Activated effector memory CD4-positive, alpha-beta T cell treated with anti-CD3 and anti-CD28 coated beads, Interleukin-2, amount 50 U/mL, for 16 hours (primary cell): Measurements from ENCODE around the gene MAP4.
"Not testable (repeated sequence)": the region's sequence is repeated elsewhere in the genome, so short reads cannot be mapped to it uniquely, and the experiment has no call there.

ENCODE experiments used
- DNase-seq: peaks from one replicate; pipeline ENCODE4 v3.0.0-alpha.2; 2020

MAP4 gene

DNA sequence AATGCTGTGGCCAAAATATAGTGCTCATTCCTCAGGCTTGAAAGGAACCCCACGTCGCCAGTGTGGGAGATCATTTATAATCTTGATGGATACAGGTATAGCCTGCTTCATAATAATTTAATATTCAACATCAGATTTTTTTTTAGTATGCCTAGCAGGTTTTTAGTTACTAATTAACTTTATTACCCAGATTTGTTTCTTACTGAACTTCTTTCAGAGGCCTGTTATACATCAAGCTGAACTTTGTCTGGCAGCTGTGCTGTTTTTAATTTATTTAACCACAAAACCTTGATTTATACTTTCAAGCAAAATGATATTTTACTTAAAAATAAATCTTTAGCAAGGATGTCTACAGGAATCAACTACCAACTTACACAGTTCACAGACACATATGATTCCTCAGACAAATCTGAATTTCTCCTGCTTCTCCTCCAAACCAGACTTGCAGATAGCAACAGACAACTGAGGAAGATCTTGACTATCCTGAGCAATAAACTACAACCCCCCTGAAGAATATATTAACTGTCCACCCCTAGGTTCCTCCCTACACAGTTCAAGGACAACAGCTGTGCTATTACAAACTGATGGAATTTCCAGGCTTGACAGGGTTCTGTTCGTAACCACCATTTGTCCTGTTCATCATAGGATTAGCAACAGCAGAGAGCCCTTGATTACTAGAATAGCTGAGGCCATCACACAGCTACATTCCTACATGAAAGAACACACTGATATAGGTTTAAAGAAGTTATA lies 610 bp downstream of the MAP4 start:
- DNase-seq, result no peak

DNA sequence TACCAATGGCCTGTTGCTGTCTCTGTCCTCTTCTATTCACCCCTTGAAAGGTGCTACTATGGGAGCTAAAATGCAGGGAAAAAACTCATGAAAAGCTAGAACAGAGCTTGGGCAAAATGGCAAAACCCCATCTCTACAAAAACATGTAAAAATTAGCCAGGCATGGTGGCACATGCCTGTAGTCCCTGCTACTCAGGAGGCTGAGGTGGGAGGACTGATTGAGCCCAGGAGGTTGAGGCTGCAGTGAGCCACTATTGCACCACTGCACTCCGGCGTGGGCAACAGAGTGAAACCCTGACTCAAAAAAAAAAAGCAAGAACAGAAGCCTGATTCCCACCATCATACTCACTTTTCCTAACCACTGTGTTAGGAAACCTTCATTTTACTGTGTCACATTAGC lies 1.9 kb downstream of the MAP4 start:
- no peak for DNase-seq

GRCh38 chr3:48013288-48013980 lies 2.8 kb downstream of the MAP4 start:
- DNase-seq, result no peak

DNA sequence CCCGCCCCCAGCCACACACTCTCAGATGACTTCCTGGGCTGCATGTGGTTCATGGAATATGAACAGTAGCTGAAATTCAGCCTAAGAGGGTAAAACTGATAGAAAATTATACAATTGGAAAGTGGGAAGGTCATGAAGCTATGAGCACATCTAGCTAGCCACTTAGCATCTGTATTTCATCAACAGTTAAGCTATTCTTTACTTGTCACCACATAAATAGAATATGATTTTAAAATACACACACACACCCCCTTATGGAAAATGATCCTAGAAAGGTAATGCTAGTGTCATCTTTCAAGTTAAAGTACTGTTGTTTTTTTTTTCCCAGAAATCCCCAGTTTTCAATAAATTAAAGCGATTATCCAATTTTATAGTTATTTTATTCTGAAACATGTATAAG lies 3.6 kb downstream of the MAP4 start:
- no peak for DNase-seq

- DNase-seq, result not testable (repeated sequence)
These were observed 8.2 kb downstream of the MAP4 start for GRCh38 chr3:48008066-48008465.

GRCh38 chr3:48007361-48007760 lies 8.9 kb downstream of the MAP4 start:
- not testable (repeated sequence) for DNase-seq

- not testable (repeated sequence) for DNase-seq
These were observed 9.4 kb downstream of the MAP4 start for GRCh38 chr3:48006794-48007193.

- DNase-seq, result no peak
These were observed 11.5 kb downstream of the MAP4 start for GRCh38 chr3:48004694-48005093.

DNA sequence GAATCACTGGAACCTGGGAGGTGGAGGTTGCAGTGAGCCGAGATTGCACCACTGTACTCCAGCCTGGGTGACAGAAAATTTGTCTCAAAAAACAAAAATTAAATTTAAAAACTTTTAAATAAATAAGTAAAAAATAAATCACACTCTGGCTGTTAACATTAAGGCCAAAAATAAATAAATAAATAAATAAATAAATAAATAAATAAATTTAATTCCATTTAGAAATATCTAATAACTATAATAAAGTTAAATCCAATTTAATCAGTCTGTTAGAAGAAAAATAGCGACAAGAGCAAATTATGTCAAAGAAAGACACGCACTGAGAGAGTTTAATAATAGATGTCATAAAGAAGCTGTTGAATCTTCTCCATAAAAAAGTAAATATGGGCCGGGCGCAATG lies 13.4 kb downstream of the MAP4 start:
- no peak for DNase-seq

GRCh38 chr3:48001991-48002390 lies 14.2 kb downstream of the MAP4 start:
- DNase-seq, result no peak

DNA sequence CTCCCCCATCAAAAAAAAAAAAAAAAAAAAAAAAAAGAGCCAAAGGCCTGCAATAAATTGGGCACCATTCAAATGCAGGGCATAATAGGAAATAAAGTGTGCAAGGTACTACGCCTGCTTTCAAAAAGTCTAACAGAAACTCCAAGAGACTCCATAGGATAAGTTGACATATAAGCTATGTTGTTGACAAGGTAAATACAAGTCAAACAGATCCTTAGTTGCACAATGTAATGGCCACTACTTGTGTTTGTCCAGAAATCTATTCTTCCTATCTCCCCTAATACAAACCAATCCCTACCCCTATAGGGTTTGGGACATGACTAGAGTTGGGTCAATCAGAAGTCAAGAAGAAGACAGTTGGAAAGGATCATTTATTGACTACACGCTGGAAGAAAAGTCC lies 16.0 kb downstream of the MAP4 start:
- DNase-seq, result no peak

DNA sequence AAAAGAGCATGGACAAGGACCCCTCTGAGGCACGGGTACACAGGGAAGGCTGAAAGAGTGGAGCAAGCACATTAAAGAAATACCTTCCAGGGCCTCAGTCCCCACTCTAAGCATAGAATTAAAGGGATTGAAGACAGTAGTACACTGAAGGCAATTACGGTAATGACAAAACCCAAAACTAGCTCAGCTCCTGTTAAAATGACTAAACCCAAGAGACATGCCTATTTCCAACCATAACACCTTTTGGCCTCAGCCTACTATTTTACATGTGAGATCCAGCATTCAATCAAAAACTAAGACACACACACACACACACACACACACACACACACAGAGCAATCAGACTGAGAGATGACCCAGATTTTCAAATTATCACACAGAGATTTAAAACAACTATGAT lies 19.8 kb downstream of the MAP4 start:
- DNase-seq, result no peak

- no peak for DNase-seq
These were observed 22.0 kb downstream of the MAP4 start for GRCh38 chr3:47994180-47994579.

DNA sequence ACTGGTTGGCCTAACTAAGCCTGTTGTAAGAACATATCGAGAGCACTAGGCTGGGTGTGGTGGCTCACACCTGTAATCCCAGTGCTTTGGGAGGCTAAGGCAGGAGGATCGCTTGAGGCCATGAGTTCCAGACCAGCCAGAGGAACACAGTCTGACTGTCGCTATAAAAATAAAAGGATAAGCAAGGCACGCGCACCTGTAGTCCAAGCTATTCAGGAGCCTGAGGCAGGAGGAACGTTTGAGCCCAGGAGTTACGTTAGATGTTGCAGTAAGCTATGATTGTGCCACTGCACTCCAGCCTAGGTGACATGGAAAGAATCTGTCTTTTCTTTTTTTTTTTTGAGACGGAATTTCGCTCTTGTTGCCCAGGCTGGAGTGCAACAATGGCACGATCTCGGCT lies 24.9 kb downstream of the MAP4 start:
- no peak for DNase-seq

DNA sequence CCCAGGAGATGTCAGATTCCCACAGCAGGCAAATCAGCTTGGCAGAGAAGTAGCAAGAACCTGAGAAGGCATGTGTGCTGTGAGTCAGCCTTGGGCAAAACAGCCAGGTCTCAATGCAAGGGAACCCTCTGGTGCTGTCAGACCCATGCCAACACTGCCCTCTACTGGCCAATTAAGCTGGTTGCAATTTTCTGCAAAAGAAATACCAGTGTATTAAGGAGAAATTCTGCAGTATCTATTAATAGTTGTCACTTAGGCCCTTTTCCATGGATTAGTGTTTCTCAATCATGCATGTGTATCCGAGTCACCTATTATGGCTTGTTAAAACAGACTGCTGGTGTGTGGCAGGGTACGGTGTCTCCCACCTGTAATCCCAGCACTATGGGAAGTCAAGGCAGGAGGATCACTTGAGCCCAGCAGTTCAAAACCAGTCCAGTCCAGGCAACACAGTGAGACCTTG lies 26.2 kb downstream of the MAP4 start:
- peak; percentile 86 for DNase-seq

DNA sequence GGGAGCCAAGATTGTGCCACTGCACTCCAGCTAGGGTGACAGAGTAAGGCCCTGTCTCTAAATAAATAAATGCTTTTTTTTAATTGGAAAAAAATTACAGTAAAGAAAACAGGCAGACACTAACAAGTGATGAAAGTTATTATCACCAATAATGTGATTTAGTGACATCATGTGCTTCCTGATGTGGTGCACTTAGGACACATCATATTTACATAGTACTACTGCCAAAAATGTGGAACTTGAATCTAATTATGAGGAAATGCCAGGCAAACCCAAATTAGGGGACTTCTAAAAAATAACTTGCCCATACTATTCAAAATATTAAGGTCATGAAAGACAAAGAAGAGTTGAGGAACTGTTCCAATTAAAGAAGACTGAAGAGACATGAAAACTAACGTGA lies 30.8 kb downstream of the MAP4 start:
- DNase-seq, result no peak

- no peak for DNase-seq
These were observed 32.0 kb downstream of the MAP4 start for GRCh38 chr3:47984075-47984728.

- DNase-seq, result no peak
These were observed 35.4 kb downstream of the MAP4 start for GRCh38 chr3:47980795-47981194.

- no peak for DNase-seq
These were observed 37.1 kb downstream of the MAP4 start for GRCh38 chr3:47979070-47979469.

- no peak for DNase-seq
These were observed 37.8 kb downstream of the MAP4 start for GRCh38 chr3:47978386-47978785.

- DNase-seq, result no peak
These were observed 40.0 kb downstream of the MAP4 start for GRCh38 chr3:47976135-47976732.

GRCh38 chr3:47974974-47975470 lies 41.2 kb downstream of the MAP4 start:
- no peak for DNase-seq

DNA sequence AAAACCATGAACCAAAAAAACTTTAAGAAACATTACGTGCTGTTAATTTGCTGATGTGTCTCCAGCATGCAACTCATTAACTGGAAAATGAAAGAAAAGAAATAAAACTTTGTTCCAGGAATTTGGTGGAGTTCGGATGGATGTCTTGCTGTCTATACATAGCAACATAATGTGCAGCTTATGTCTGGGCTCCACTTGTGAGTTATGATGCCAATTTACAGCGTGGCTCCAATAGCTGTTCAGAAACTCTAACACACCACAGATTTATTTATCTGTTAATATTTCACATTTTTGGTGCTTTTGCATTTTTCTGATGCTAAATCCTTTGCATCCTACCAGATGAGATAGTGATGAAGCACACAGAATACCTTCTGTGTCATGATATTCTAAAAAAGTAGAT lies 45.1 kb downstream of the MAP4 start:
- DNase-seq, result no peak
